Brain microvascular endothelial cell (primary cell): ENCODE measurements around the gene EMP3.
"Not testable (repeated sequence)": the region's sequence is repeated elsewhere in the genome, so short reads cannot be mapped to it uniquely, and the experiment has no call there.

Experiments used
- DNase-seq: peaks from one replicate; pipeline ENCODE4 v3.0.0-alpha.2; 2020
- H3K27ac ChIP-seq: fragments of 250-450 bp; sonication (Bioruptor Pico); 2 replicates; pipeline ENCODE4 v1.5.1; 2020; ENCODE audit warnings: mild to moderate bottlenecking, moderate library complexity
- H3K27me3 ChIP-seq: fragments of 250-450 bp; sonication (Bioruptor Pico); replicated peaks from 2 replicates; pipeline ENCODE4 v1.5.1; 2020; ENCODE audit warnings: mild to moderate bottlenecking
- H3K36me3 ChIP-seq: fragments of 250-450 bp; sonication (Bioruptor Pico); replicated peaks from 2 replicates; pipeline ENCODE4 v1.5.1; 2020; ENCODE audit warnings: mild to moderate bottlenecking
- H3K4me3 ChIP-seq: 2 replicates; pipeline ENCODE4 v1.5.1; 2011; ENCODE audit warnings: low read depth, mild to moderate bottlenecking, control low read depth, low read length, moderate library complexity
- in situ Hi-C: cut with HindIII; loops from 2 replicates; pipeline ENCODE4 v1.10.0; 2017; ENCODE audit warnings: low sequenced_read_pairs, low pct_ligation_motif_present
- TF ChIP-seq, protein P1 (sequence below): IDR thresholded peaks from 2 replicates; pipeline ENCODE4 v1.5.1; 2011; ENCODE audit warnings: low read depth, mild to moderate bottlenecking, moderate library complexity, low read length, control low read depth, inconsistent platforms; ENCODE audit errors: missing control alignments

Gene EMP3

DNA sequence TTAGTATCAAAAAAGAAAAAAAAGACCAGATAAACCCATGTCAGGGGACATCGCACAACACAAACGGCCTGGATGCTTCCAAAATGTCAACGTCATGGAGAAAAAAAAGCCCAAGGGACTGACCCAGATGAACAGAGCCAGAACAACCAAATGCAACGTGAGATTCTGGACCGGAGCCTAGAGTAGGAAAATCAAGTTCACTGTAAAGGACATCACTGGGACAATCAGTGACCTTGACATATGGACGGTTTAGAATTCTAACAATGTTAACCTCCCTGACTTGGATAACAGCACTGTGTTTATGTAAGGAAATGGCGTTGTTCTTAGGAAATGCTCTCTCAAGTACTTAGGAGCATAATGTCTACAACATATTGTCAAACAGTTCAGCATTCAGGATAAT, 15.1 kb upstream of the EMP3 start:
- TF ChIP-seq, protein P1, sequence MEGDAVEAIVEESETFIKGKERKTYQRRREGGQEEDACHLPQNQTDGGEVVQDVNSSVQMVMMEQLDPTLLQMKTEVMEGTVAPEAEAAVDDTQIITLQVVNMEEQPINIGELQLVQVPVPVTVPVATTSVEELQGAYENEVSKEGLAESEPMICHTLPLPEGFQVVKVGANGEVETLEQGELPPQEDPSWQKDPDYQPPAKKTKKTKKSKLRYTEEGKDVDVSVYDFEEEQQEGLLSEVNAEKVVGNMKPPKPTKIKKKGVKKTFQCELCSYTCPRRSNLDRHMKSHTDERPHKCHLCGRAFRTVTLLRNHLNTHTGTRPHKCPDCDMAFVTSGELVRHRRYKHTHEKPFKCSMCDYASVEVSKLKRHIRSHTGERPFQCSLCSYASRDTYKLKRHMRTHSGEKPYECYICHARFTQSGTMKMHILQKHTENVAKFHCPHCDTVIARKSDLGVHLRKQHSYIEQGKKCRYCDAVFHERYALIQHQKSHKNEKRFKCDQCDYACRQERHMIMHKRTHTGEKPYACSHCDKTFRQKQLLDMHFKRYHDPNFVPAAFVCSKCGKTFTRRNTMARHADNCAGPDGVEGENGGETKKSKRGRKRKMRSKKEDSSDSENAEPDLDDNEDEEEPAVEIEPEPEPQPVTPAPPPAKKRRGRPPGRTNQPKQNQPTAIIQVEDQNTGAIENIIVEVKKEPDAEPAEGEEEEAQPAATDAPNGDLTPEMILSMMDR, result no peak

DNA sequence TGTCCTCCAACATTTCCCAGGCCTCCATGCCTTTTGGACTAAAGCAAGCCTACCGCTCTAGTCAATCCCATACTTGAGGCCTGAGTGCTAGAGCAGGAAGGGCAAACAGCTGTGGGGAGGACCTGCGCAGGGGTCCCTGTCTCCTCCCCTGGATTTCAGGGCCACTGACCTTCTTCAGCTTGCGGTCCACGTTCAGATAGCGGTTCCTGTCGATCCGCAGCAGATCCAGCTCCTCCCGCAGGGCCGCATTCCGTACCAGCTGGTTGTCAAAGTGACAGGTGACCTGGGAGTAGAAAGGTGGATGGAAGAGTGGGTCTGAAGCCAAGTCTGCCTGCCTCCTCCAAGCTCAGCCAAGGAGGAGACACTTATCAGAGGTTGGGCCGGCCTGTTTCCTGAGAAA, 14.0 kb upstream of the EMP3 start:
- no peak for DNase-seq
- Histone ChIP-seq H3K27me3 (no peaks in the 10 kb centered on the region), H3K36me3 (no peaks in the 10 kb centered on the region), H3K27ac (no peak overlapping the region), H3K4me3 (no peak overlapping the region)
- TF ChIP-seq, protein P1, result no peak
- in situ Hi-C loops, result no loop called here

More for the DNA sequence above, 15.1 kb upstream of the EMP3 start:
- H3K27ac ChIP-seq, result no peak overlapping the region
- no peaks in the 10 kb centered on the region for H3K36me3 ChIP-seq
- no peak overlapping the region for H3K4me3 ChIP-seq
- in situ Hi-C loops, result no loop called here
- no peaks in the 10 kb centered on the region for H3K27me3 ChIP-seq
- no peak for DNase-seq

DNA sequence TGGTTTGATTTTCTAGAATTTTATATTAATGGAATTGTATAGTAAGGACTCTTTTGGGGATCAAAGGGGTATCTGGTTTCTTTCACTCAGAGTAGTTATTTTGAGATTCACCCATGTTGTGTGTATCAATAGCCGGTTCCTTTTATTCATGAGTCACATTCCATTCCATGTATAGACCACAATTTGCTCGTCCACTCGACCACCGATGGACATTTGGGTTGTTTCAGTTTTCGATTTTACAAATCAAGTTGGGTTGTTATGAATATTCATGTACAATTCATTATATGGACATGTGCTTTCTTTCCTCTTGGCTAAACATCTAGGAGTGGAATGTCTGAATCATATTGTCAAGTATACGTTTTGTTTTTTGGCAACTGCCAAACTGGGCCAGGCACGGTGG, 9.6 kb upstream of the EMP3 start:
- no peak overlapping the region for H3K27ac ChIP-seq
- H3K27me3 ChIP-seq, result no peaks in the 10 kb centered on the region
- DNase-seq, result no peak
- TF ChIP-seq, protein P1, result no peak
- no peak overlapping the region for H3K4me3 ChIP-seq
- in situ Hi-C loops, result no loop called here
- H3K36me3 ChIP-seq, result no peaks in the 10 kb centered on the region

DNA sequence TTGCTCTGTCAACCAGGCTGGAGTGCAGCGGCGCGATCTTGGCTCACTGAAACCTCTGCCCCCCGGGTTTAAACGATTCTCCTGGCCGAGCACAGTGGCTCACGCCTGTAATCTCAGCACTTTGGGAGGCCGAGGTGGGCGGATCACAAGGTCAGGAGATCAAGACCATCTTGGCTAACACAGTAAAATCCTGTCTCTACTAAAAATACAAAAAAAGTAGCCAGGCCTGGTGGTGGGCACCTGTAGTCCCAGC, 7.7 kb upstream of the EMP3 start:
- DNase-seq, H3K36me3 ChIP-seq, H3K4me3 ChIP-seq, H3K27me3 ChIP-seq, H3K27ac ChIP-seq, in situ Hi-C loops: not testable (repeated sequence)

DNA sequence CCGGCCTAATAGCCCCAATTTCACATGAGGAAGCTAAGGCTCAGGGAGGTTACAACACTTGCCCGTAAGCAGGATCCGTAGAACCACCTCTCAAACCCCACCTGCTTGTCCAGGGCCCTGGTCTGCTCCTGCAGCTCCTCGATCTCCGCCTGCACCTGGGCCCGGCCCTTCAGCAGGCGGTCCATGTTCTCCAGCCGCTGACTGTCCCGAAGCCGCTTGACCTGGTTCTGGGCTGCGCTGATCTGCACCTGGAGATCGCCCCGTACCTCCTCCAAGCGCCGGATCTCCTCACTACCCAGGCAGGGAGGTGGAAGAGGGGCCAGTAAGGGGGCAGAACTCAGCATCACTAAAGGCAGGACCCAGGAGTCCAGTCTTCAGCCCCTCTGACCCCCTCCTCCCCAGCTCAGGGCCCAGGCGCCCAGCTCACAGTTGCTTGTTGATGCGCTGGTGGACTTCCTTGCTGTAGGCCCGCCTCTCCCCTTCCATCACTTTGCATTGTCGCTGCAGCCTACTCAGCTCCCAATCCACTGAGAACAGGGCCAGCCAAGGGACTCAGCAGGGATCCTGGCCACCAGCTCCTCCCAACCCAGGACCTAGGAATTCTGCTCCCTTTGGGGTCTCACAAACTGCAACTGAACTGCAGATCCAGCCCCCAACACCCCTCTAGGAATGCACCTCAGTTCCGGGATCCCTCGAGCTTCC, 6.9 kb upstream of the EMP3 start:
- TF ChIP-seq, protein P1, result no peak
- no peak overlapping the region for H3K27ac ChIP-seq
- H3K4me3 ChIP-seq, result no peak overlapping the region
- no peaks in the 10 kb centered on the region for H3K27me3 ChIP-seq
- DNase-seq, result no peak
- H3K36me3 ChIP-seq, result no peaks in the 10 kb centered on the region
- in situ Hi-C loops, result no loop called here

DNA sequence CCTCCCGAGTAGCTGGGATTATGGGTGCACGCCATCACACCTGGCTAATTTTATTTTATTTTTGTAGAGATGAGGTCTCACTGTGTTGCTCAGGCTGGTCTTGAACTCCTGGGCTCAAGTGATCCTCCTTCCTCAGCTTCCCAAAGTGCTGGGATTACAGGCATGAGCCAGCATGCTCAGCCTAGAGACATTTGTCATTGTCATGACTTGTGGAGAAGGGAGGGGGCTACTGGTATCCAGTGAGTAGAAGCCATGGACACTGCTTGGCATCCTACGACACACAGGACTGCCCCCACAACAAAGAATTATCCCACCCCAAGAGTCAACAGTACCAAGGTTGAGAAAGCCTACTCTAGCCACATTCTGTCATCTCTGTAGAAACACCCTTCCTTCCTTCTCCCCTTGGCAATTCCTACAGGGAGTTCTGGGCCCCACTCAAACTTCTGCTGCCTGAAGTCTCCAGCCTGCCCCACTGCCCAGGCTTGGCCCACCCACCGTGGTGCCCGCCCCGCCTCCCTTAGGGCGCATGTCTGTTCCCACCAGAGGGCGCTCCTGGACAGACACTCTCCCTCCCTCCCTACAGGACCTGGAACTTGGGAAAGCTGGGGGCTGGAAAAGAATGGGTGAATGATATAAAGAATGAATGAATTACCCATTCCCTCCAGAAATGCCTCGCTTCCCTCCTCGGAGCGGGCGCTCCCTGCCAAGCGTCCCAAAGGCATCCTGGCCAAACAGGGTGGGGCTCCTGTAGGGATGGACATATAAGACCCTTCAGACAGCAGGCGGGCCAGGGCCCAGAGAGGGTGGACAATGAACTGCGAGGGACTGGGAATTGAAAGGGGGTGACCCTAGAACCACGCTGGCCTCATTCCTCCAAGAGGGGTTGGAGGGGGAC, 5.5 kb upstream of the EMP3 start:
- no peaks in the 10 kb centered on the region for H3K27me3 ChIP-seq
- in situ Hi-C loops, result no loop called here
- H3K4me3 ChIP-seq, result no peak overlapping the region
- H3K36me3 ChIP-seq, result no peaks in the 10 kb centered on the region
- no peak overlapping the region for H3K27ac ChIP-seq
- TF ChIP-seq, protein P1, result peak; percentile 93
- DNase-seq, result peak; percentile 73
